HCT116 (cell line): ENCODE measurements around the gene FBXL7. TPM values are rescaled to one million over a fixed set of nuclear protein-coding genes. Genes with fewer than 3 reads are reported as not detected.

Source experiments
- ATAC-seq: fragments of 200-7000 bp; cut with Tn5 transposase; 2 replicates; pipeline ENCODE4 v1.9.1; 2020; ENCODE audit warnings: mild to moderate bottlenecking, moderate library complexity
- BruUV-seq: library from RNA; stranded (reverse); fragments of 400-500 nt; replicated peaks from 2 replicates; lab custom pipeline; 2021; lab: Mats Ljungman, UMichigan
- CTCF ChIA-PET: fragments of 300-600 bp; sonication (Branson Sonifier 250); formaldehyde crosslinking; loops from one replicate; lab custom pipeline; 2021; ENCODE audit warnings: antibody characterized with exemption; lab: Charles Lee
- POLR2A ChIA-PET: fragments of 300-600, 350-600 bp; sonication (Branson Sonifier 250); formaldehyde crosslinking; loops from one replicate; lab custom pipeline; 2021; ENCODE audit warnings: antibody characterized with exemption; lab: Charles Lee
- RAD21 ChIA-PET, 2 experiments: fragments of 300-600 bp; sonication (Branson Sonifier 250); formaldehyde crosslinking; loops; one replicate each; lab custom pipeline; 2023; ENCODE audit warnings: low total read pairs in 2 of 2; ENCODE audit not compliant: uncharacterized antibody in 2 of 2, unreplicated experiment in 2 of 2, low non-redundant PET in 1 of 2; lab: Charles Lee
- DNase-seq: peaks from one replicate; pipeline ENCODE4 v3.0.0-alpha.2; 2010; ENCODE audit warnings: low read depth, low spot score
- H2AFZ ChIP-seq: fragments of 200-600 bp; shearing (Covaris generic), sonication (generic); 2 replicates; pipeline ENCODE4 v1.6.1; 2017; ENCODE audit warnings: low read depth, mixed run types, mixed read lengths, antibody characterized with exemption, low read length; ENCODE audit not compliant: poor library complexity, severe bottlenecking
- H3K27ac ChIP-seq: 2 replicates; pipeline ENCODE4 v1.5.1; 2012; ENCODE audit warnings: low read depth, low read length
- H3K27me3 ChIP-seq: fragments of 200-600 bp; sonication (generic); 2 replicates; pipeline ENCODE4 v1.6.1; 2016; ENCODE audit warnings: mixed run types, low read length, mixed read lengths; ENCODE audit not compliant: insufficient read depth
- H3K36me3 ChIP-seq, 2 experiments: fragments of 200-500 bp in 1 of 2; fragments of 200-600 bp in 1 of 2; sonication (Bioruptor generic) in 1 of 2; sonication (generic) in 1 of 2; 2 replicates each; pipeline versions ENCODE4 v1.5.1 to v1.6.1; 2014 to 2016; ENCODE audit warnings: low read length in 2 of 2, inconsistent platforms in 1 of 2, mixed read lengths in 1 of 2, mixed run types in 1 of 2; ENCODE audit not compliant: insufficient read depth in 2 of 2, control insufficient read depth in 1 of 2
- H3K4me1 ChIP-seq, 2 experiments: fragments of 200-600 bp in 1 of 2; sonication (generic) in 1 of 2; 2 replicates each; pipeline versions ENCODE4 v1.5.1 to v1.6.1; 2012 to 2017; ENCODE audit warnings: low read length in 2 of 2, inconsistent platforms in 1 of 2, mild to moderate bottlenecking in 1 of 2, mixed read lengths in 1 of 2, mixed run types in 1 of 2, moderate library complexity in 1 of 2; ENCODE audit not compliant: insufficient read depth in 2 of 2, control insufficient read depth in 1 of 2
- H3K4me2 ChIP-seq: fragments of 200-600 bp; sonication (generic); 2 replicates; pipeline ENCODE4 v1.6.1; 2017; ENCODE audit warnings: mixed run types, low read length, mixed read lengths
- H3K4me3 ChIP-seq, 2 experiments: fragments of 200-600 bp in 1 of 2; sonication (generic) in 1 of 2; replicated peaks in 1 of 2; 2 replicates each; pipeline ENCODE4 v1.5.1; 2011 to 2016; ENCODE audit warnings: low read length in 2 of 2, control low read depth in 1 of 2, low read depth in 1 of 2, mild to moderate bottlenecking in 1 of 2, mixed read lengths in 1 of 2, mixed run types in 1 of 2
- H3K79me2 ChIP-seq: fragments of 200-600 bp; sonication (generic); 2 replicates; pipeline ENCODE4 v1.6.1; 2017; ENCODE audit warnings: mild to moderate bottlenecking, mixed run types, low read length, moderate library complexity, mixed read lengths; ENCODE audit not compliant: insufficient read depth
- H3K9ac ChIP-seq: fragments of 200-600 bp; sonication (generic); 2 replicates; pipeline ENCODE4 v1.6.1; 2016; ENCODE audit warnings: low read length, mixed read lengths
- H3K9me2 ChIP-seq: fragments of 200-600 bp; sonication (generic), shearing (Covaris generic); 2 replicates; pipeline ENCODE4 v1.6.1; 2017; ENCODE audit warnings: mixed run types, mild to moderate bottlenecking, moderate library complexity; ENCODE audit not compliant: insufficient read depth
- H3K9me3 ChIP-seq, 2 experiments: fragments of 200-500 bp in 1 of 2; fragments of 200-600 bp in 1 of 2; sonication (Bioruptor generic) in 1 of 2; sonication (generic) in 1 of 2; 2 replicates each; pipeline ENCODE4 v1.6.1; 2014 to 2017; ENCODE audit warnings: low read length in 2 of 2, mixed read lengths in 2 of 2, inconsistent platforms in 1 of 2, low read depth in 1 of 2, mild to moderate bottlenecking in 1 of 2, mixed run types in 1 of 2, moderate library complexity in 1 of 2; ENCODE audit not compliant: control insufficient read depth in 1 of 2, insufficient read depth in 1 of 2
- H4K20me1 ChIP-seq: fragments of 200-600 bp; sonication (generic), shearing (Covaris generic); 2 replicates; pipeline ENCODE4 v1.6.1; 2017; ENCODE audit warnings: mixed run types, mild to moderate bottlenecking, moderate library complexity; ENCODE audit not compliant: insufficient read depth
- EGR1 ChIP-seq: IDR thresholded peaks from 2 replicates; pipeline ENCODE4 v1.6.1; 2012; ENCODE audit warnings: low read depth
- ELF1 ChIP-seq: IDR thresholded peaks from 2 replicates; pipeline ENCODE4 v1.6.1; 2012; ENCODE audit warnings: low read depth, borderline replicate concordance
- SRF ChIP-seq: IDR thresholded peaks from 2 replicates; pipeline ENCODE4 v1.6.1; 2012; ENCODE audit warnings: low read depth
- YY1 ChIP-seq: IDR thresholded peaks from 2 replicates; pipeline ENCODE4 v1.6.1; 2011; ENCODE audit warnings: low read length, low read depth, moderate library complexity, mild to moderate bottlenecking; ENCODE audit not compliant: insufficient replicate concordance; ENCODE audit errors: extremely low read depth
- intact Hi-C: fragments of 100-400 bp; cut with micrococcal nuclease; formaldehyde crosslinking; loops from 2 replicates; pipeline ENCODE4 v1.10.0; 2022
- total RNA-seq: library from RNA; stranded (reverse); gene quantifications from one replicate; pipeline ENCODE4 v1.2.1, GENCODE V29; 2021; ENCODE audit not compliant: unreplicated experiment
- TF ChIP-seq, protein P1 (sequence below): IDR thresholded peaks from 2 replicates; pipeline ENCODE4 v1.6.1; 2011; ENCODE audit warnings: mild to moderate bottlenecking, low read length, moderate library complexity; ENCODE audit not compliant: insufficient replicate concordance; ENCODE audit errors: extremely low read depth
- TF ChIP-seq, protein P2 (sequence below): IDR thresholded peaks from 2 replicates; pipeline ENCODE4 v1.6.1; 2012; ENCODE audit warnings: low read depth
- TF ChIP-seq, protein P3 (sequence below): IDR thresholded peaks from 2 replicates; pipeline ENCODE4 v1.6.1; 2012

Gene FBXL7
- total RNA-seq, 1 experiment from 2014 or later: 0.05 TPM

DNA sequence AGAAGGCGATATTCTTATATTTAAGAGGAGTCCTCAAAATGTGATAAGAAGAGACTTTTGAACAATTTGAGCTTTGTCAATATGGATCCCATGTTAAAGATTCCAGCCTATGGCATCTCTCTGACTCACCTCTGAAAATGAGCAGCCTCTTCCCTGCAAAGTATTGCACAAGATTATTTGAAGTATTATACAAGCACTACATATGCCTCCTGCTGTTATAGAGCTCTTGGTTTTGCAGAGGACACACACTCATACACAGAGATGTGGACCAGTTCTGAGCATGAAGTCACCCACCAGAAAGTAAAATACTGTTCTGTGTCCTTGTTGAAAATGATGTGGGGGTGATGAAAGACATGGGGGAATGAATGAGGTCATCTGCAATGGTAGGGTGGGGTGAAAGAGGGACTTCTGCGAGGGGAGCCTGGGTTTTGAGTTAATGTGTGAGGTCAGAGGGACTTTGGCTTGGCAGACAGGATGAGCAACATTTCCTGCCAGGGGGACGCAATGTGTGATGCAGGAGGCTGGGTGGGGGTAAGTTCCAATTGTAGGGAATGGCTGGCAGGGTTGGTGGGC lies 25.8 kb downstream of the FBXL7 start:
- Histone ChIP-seq H3K9ac (no peak overlapping the region), H3K9me3 (peaks cover 4 to 26% of the 10 kb centered on the region in 2 experiments; a peak in 2 of 4 replicates), H3K4me3 (no peak overlapping the region), H3K36me3 (no peaks in the 10 kb centered on the region), H3K27me3 (no peaks in the 10 kb centered on the region), H3K27ac (no peak overlapping the region), H3K4me1 (no peaks in the 10 kb centered on the region), H4K20me1 (no peaks in the 10 kb centered on the region), H3K79me2 (no peaks in the 10 kb centered on the region), H2AFZ (no peak overlapping the region), H3K9me2 (no peaks in the 10 kb centered on the region), H3K4me2 (no peak overlapping the region)
- ChIA-PET CTCF (no interaction called here), RAD21 (no interaction called here), POLR2A (no interaction called here)
- TF ChIP-seq, protein P1, sequence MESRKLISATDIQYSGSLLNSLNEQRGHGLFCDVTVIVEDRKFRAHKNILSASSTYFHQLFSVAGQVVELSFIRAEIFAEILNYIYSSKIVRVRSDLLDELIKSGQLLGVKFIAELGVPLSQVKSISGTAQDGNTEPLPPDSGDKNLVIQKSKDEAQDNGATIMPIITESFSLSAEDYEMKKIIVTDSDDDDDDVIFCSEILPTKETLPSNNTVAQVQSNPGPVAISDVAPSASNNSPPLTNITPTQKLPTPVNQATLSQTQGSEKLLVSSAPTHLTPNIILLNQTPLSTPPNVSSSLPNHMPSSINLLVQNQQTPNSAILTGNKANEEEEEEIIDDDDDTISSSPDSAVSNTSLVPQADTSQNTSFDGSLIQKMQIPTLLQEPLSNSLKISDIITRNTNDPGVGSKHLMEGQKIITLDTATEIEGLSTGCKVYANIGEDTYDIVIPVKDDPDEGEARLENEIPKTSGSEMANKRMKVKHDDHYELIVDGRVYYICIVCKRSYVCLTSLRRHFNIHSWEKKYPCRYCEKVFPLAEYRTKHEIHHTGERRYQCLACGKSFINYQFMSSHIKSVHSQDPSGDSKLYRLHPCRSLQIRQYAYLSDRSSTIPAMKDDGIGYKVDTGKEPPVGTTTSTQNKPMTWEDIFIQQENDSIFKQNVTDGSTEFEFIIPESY: no peak
- TF ChIP-seq SRF (no peak), EGR1 (no peak), YY1 (no peak), ELF1 (no peak)
- TF ChIP-seq, protein P2, sequence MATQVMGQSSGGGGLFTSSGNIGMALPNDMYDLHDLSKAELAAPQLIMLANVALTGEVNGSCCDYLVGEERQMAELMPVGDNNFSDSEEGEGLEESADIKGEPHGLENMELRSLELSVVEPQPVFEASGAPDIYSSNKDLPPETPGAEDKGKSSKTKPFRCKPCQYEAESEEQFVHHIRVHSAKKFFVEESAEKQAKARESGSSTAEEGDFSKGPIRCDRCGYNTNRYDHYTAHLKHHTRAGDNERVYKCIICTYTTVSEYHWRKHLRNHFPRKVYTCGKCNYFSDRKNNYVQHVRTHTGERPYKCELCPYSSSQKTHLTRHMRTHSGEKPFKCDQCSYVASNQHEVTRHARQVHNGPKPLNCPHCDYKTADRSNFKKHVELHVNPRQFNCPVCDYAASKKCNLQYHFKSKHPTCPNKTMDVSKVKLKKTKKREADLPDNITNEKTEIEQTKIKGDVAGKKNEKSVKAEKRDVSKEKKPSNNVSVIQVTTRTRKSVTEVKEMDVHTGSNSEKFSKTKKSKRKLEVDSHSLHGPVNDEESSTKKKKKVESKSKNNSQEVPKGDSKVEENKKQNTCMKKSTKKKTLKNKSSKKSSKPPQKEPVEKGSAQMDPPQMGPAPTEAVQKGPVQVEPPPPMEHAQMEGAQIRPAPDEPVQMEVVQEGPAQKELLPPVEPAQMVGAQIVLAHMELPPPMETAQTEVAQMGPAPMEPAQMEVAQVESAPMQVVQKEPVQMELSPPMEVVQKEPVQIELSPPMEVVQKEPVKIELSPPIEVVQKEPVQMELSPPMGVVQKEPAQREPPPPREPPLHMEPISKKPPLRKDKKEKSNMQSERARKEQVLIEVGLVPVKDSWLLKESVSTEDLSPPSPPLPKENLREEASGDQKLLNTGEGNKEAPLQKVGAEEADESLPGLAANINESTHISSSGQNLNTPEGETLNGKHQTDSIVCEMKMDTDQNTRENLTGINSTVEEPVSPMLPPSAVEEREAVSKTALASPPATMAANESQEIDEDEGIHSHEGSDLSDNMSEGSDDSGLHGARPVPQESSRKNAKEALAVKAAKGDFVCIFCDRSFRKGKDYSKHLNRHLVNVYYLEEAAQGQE: no peak
- TF ChIP-seq, protein P3, sequence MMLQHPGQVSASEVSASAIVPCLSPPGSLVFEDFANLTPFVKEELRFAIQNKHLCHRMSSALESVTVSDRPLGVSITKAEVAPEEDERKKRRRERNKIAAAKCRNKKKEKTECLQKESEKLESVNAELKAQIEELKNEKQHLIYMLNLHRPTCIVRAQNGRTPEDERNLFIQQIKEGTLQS: no peak
- DNase-seq: no peak
- intact Hi-C loops: no loop called here
- no peak for ATAC-seq
- BruUV-seq: no TSS peak
